Astrocyte (in vitro differentiated cells and primary cell): Measurements from ENCODE around the gene FAHD1.

ENCODE experiments used
- CTCF ChIP-seq: IDR thresholded peaks from 2 replicates; pipeline ENCODE4 v1.5.1; 2011; ENCODE audit warnings: low read depth, mild to moderate bottlenecking, inconsistent platforms, low read length, moderate library complexity; ENCODE audit not compliant: insufficient read depth
- EZH2 ChIP-seq: IDR thresholded peaks from 2 replicates; pipeline ENCODE4 v1.6.1; 2012; ENCODE audit warnings: mild to moderate bottlenecking, low read length, inconsistent platforms; ENCODE audit not compliant: insufficient read depth

GRCh38 chr16:1828645-1829410 lies 1.8 kb downstream of the FAHD1 start:
- TF ChIP-seq CTCF (no peak), EZH2 (no peak)
